Aortic smooth muscle cell (primary cell): Measurements from ENCODE around the gene AP2B1. TPM values are rescaled to one million over a fixed set of nuclear protein-coding genes. Genes with fewer than 3 reads are reported as not detected.

Experiments used
- total RNA-seq: library from RNA; depleted of rRNA; stranded (reverse); fragments of >200 nt; gene quantifications from 2 replicates; pipeline ENCODE4 v1.2.3, GENCODE V29; 2014

Gene AP2B1
- 72.7 and 96.8 TPM in 2 replicates for total RNA-seq

DNA sequence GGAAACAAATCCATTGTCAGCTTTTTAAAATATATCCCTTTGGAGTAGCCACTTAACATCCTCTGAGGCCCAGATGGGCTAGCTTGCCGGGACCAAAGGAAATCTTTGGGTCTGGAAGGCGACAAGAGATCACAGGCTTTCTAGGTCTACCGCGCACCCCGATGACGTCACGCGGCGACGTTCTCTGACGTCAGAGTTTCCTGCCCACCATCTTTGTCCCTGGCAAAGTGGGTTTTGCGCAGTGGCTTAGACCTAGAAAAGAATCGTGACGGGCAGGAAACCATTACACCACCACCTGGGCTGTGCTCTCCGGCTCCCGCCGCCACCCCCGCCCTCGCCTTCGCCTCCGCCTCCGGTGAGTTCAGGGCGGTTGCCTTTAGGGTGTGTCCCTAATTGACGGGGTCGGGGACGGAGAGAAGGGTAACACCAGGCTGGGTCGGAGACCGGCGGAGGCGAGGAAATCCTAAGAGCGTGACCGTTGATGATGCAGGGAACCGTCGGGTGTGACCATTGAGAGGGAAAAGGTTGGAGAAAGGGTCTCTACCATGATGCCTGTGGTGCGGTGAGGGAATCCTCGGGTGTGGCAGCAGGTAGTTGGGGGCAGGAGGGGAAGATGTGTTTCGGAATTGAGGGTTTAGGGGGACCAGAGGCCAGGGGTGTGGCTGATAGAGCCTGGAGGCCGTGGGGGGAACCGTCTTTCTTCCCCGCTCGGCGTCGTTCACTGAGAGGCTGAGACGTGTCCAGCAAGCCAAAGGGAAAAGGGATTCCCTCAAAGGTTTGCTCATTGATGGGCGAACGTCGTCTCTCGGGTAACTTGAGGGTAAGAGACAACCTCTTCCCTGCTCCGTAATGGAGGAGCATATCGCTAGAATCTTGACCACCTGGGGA lies at the start of gene AP2B1:
Gene AP2B1 (plus strand): TSS at position 249 of the 888 bp plus-strand sequence. CDS start 6,709 bp downstream, outside the sequence.

DNA sequence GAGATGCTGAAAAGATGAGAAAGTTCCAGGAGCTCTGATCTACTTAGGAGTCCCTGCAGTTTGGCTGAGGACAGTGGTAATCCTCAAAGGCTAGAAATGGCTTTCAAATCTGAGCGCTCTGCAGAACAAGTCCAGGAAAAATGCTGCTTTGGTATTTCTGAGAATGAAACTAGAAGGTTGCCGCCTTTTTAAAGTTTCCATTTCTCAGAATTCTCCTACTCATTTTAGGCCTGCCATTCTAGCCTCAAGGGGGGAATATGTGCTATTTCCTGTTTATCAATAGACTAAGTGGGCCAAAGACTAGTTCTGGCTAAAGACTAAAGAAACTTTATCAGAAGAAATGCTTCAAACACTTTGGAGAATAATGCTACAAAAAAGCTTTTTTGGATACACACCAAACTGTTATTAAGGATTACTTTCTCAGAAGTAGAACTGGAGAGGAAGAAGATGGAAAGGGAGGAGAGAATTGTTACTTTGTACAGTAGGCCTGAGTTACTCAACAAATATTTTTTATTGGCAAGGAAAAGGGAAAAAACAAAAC lies 49.5 kb upstream of the AP2B1 start, which contains the start of gene SLFN12L:
Gene SLFN12L (minus strand): TSS at position 78 of the 541 bp plus-strand sequence. CDS start 15,314 bp downstream, outside the sequence.

GRCh38 chr17:35560703-35561102 lies 26.4 kb upstream of the AP2B1 start, which contains the start of gene SLFN14:
TSS of gene SLFN14 (minus strand) at chr17:35560819. CDS start at chr17:35558062, 2,757 bp downstream.

GRCh38 chr17:35578197-35578928 lies 8.8 kb upstream of the AP2B1 start, which contains the start of gene PEX12:
TSS of gene PEX12 (minus strand) at chr17:35578571. CDS start at chr17:35578021, 550 bp downstream.

DNA sequence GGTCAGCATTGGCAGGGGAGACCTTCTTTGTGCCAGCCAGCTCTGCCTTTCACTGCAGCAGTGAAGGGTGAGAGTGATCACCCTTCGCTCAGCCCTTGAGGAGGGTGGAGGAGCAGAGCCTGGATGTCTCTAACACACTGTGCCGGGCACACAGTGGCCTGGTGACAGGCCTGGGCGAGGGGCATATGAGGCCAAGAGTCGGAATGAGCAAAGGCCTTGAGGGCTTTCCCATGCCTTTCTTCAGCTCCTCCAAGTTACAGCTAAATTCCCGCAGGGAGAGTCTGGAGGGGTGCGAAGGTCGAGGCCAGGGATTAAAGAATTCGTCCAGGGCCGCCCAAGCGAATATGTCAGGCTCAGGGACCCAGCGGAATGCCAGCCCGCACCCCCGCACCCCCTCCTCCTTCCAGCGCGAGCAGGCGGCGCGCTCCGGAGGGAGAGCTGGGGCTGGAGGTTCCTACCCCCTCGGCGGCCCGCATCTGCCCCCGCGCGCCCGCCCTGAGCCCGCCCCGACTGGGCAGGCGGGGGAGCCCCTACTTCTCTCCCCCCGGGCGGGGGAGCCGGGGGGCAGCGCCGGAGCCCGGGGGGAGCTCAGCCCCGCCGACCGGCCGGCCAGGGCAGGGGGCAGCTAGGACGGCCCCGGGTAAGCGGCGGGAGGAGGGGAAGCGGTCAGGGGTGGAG lies 144.3 kb downstream of the AP2B1 start, which contains the start of gene RASL10B:
Gene RASL10B (plus strand): TSS at position 401 of the 678 bp plus-strand sequence. CDS start 3,546 bp downstream, outside the sequence.

GRCh38 chr17:35752945-35753764 lies 166.0 kb downstream of the AP2B1 start, which contains the start of gene GAS2L2:
TSS of gene GAS2L2 (minus strand) at chr17:35753239. CDS start at chr17:35752850, 389 bp downstream.

GRCh38 chr17:35760587-35760986 lies 173.5 kb downstream of the AP2B1 start, which contains the start of gene C17orf50:
TSS of gene C17orf50 (plus strand) at chr17:35760887. CDS start at chr17:35760942, 55 bp downstream.

Other genes with a start within 250 kb of the AP2B1 start
- gene SLFN11, start 213.7 kb upstream of the AP2B1 start, total RNA-seq = 73.2 and 91.4 TPM in 2 replicates
- 38.8 and 49.2 TPM in 2 replicates for gene SLFN12, start 154.8 kb upstream of the AP2B1 start, total RNA-seq
- gene SLFN13, start 138.6 kb upstream of the AP2B1 start, total RNA-seq = 2.2 and 3.0 TPM in 2 replicates
- 0.12 and 0.40 TPM in 2 replicates for gene SLFN12L, start 49.6 kb upstream of the AP2B1 start, total RNA-seq
- gene SLFN14, start 26.5 kb upstream of the AP2B1 start, total RNA-seq = not detected in 2 replicates
- gene PEX12, start 8.8 kb upstream of the AP2B1 start, total RNA-seq = 3.6 and 4.7 TPM in 2 replicates
- 0.40 and 1.1 TPM in 2 replicates for gene RASL10B, start 144.3 kb downstream of the AP2B1 start, total RNA-seq
- gene GAS2L2, start 165.9 kb downstream of the AP2B1 start, total RNA-seq = not detected in 2 replicates
- not detected in 2 replicates for gene C17orf50, start 173.6 kb downstream of the AP2B1 start, total RNA-seq
- gene MMP28, start 208.3 kb downstream of the AP2B1 start, total RNA-seq = 0.12 and 0.79 TPM in 2 replicates
- gene TAF15, start 222.2 kb downstream of the AP2B1 start, total RNA-seq = 62.5 and 69.9 TPM in 2 replicates